HG03571 (cell line): ENCODE results near the gene MRPL14.
"Not testable (repeated sequence)": the region's sequence is repeated elsewhere in the genome, so short reads cannot be mapped to it uniquely, and the experiment has no call there.

Experiments used
- ATAC-seq: cut with Tn5 transposase; IDR thresholded peaks from one replicate; pipeline ENCODE4 v1.9.1; 2021; ENCODE audit not compliant: unreplicated experiment

The MRPL14 gene

GRCh38 chr6:44150317-44150917 lies 23.2 kb upstream of the MRPL14 start:
- no peak for ATAC-seq

GRCh38 chr6:44149369-44150012 lies 22.2 kb upstream of the MRPL14 start:
- ATAC-seq = no peak

- no peak for ATAC-seq
Observed at GRCh38 chr6:44148306-44148705, 21.1 kb upstream of the MRPL14 start.

GRCh38 chr6:44147256-44147655 lies 20.0 kb upstream of the MRPL14 start:
- no peak for ATAC-seq

- no peak for ATAC-seq
Observed at GRCh38 chr6:44146685-44147084, 19.4 kb upstream of the MRPL14 start.

GRCh38 chr6:44145839-44146238 lies 18.6 kb upstream of the MRPL14 start:
- no peak for ATAC-seq

- ATAC-seq = not testable (repeated sequence)
Observed at GRCh38 chr6:44144536-44144935, 17.3 kb upstream of the MRPL14 start.

GRCh38 chr6:44143731-44144130 lies 16.5 kb upstream of the MRPL14 start:
- ATAC-seq = no peak

- no peak for ATAC-seq
Observed at GRCh38 chr6:44142835-44143234, 15.6 kb upstream of the MRPL14 start.

- no peak for ATAC-seq
Observed at GRCh38 chr6:44139351-44139743, 12.1 kb upstream of the MRPL14 start.

GRCh38 chr6:44138717-44139350 lies 11.6 kb upstream of the MRPL14 start:
- no peak for ATAC-seq

GRCh38 chr6:44135875-44136274 lies 8.6 kb upstream of the MRPL14 start:
- ATAC-seq = no peak

- no peak for ATAC-seq
Observed at GRCh38 chr6:44135173-44135758, 8.0 kb upstream of the MRPL14 start.

GRCh38 chr6:44133981-44134711 lies 6.9 kb upstream of the MRPL14 start:
- ATAC-seq = no peak

GRCh38 chr6:44133003-44133931 lies 6.0 kb upstream of the MRPL14 start:
- no peak for ATAC-seq

GRCh38 chr6:44132476-44132875 lies 5.2 kb upstream of the MRPL14 start:
- no peak for ATAC-seq

GRCh38 chr6:44131892-44132291 lies 4.6 kb upstream of the MRPL14 start:
- no peak for ATAC-seq

GRCh38 chr6:44129841-44130322 lies 2.6 kb upstream of the MRPL14 start:
- no peak for ATAC-seq

- no peak for ATAC-seq
Observed at GRCh38 chr6:44128020-44128917, 1.0 kb upstream of the MRPL14 start.
